Measurements from ENCODE around the gene FASN. TPM values are rescaled to one million over a fixed set of nuclear protein-coding genes. Genes with fewer than 3 reads are reported as not detected.

Gene FASN
- polyA plus RNA-seq, 1 of the 3 experiments (the other 2 are of a cell fraction): 55.1 TPM

- TF ChIP-seq RCOR1 (IDR thresholded peaks at IDR 0.05; ENCODE audit: low read length) (no peak), FOXM1 (IDR thresholded peaks at IDR 0.05; ENCODE audit: low read depth) (no peak), SMC3 (IDR thresholded peaks at IDR 0.05; ENCODE audit: low read depth, low read length) (no peak), RFX5 (IDR thresholded peaks at IDR 0.05; ENCODE audit: low read length) (no peak), TCF12 (IDR thresholded peaks at IDR 0.05) (no peak)
Observed at GRCh38 chr17:82029391-82029790, 68.6 kb downstream of the FASN start (continued).

DNA sequence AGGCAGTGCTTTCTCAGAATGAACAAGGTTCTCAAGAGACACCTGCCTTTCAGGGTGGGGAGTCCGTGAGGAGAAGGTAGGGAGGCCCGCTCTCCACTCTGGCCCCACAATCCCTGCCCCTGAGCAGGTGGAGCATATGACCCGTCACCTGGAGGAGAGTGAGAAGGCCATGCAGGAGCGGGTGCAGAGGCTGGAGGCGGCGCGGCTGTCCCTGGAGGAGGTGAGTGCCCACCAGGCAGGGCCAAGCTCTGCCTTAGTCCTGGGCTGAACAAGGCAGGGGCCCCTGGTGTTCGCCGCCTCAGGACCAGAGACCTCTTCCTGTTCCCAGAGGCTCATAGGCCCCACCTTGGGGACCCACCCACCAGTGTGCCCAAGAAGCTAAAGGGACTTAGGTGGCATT, 69.1 kb downstream of the FASN start:
- peaks cover 20% of the 10 kb centered on the region for H3F3A ChIP-seq (replicated peaks; ENCODE audit: insufficient read depth)
- H3K27ac ChIP-seq (ENCODE audit: low read depth in 2 of 2, low read length in 1 of 2): no peak overlapping the region
- peaks cover 5 to 9% of the 10 kb centered on the region in 2 experiments for H3K36me3 ChIP-seq (replicated peaks in 1 of 2; ENCODE audit: control insufficient read depth in 1 of 2, insufficient read depth in 2 of 2, low read length in 1 of 2)
- no peak overlapping the region for H3K4me3 ChIP-seq (ENCODE audit: low read depth in 2 of 2, low read length in 1 of 2)
- H3K4me2 ChIP-seq: no peak overlapping the region
- H4K20me1 ChIP-seq (ENCODE audit: insufficient read depth): peaks cover 4% of the 10 kb centered on the region; the same call in 1 of the 2 replicates
- WGBS (ENCODE audit: low lambda C conversion rate): 97% methylated on average over 9 of the region's 9 CpGs
- H3K9ac ChIP-seq: no peak overlapping the region
- TF ChIP-seq JUND (IDR thresholded peaks at IDR 0.05): no peak
- TF ChIP-seq RAD21 (IDR thresholded peaks at IDR 0.05; ENCODE audit: low read length): no peak
- no peak for TF ChIP-seq POLR2AphosphoS5 (IDR thresholded peaks at IDR 0.05; ENCODE audit: low read depth, low read length)
- no peak for TF ChIP-seq MAX (IDR thresholded peaks at IDR 0.05; ENCODE audit: low read depth)
- no peak for TF ChIP-seq TAF1 (IDR thresholded peaks at IDR 0.05; ENCODE audit: borderline replicate concordance, low read depth, low read length)
- TF ChIP-seq FOXM1 (IDR thresholded peaks at IDR 0.05; ENCODE audit: low read depth): no peak
- TF ChIP-seq RFX5 (IDR thresholded peaks at IDR 0.05; ENCODE audit: low read length): no peak
- TF ChIP-seq RXRA (IDR thresholded peaks at IDR 0.05; ENCODE audit: borderline replicate concordance, low read depth): no peak
- no peaks in the 10 kb centered on the region for H3K9me2 ChIP-seq
- H3K79me2 ChIP-seq (ENCODE audit: insufficient read depth): peaks cover 5% of the 10 kb centered on the region; the same call in 1 of the 2 replicates
- ChIA-PET POLR2A (interaction anchor here (1.2 to 1.4 kb wide), 2 partner anchors 9 to 206 kb away, joined by 3 read pairs; partner anchors contain the start of gene DCXR), CTCF (interaction anchor here (1.3 to 35.7 kb wide), 22 partner anchors 8 to 207 kb away, joined by 3 to 1216 read pairs (median 16); partner anchors contain the start of genes ASPSCR1, CENPX, DCXR and DUS1L)
- no peak overlapping the region for H2AFZ ChIP-seq (ENCODE audit: low read depth)
- peaks cover 5 to 29% of the 10 kb centered on the region in 2 experiments; a peak in 2 of 4 replicates for H3K4me1 ChIP-seq (ENCODE audit: control insufficient read depth in 1 of 2, insufficient read depth in 2 of 2, low read depth in 1 of 2, low read length in 1 of 2)
- no peak for DNase-seq
- no peaks in the 10 kb centered on the region for H3K9me3 ChIP-seq
- H3K27me3 ChIP-seq (ENCODE audit: insufficient read depth): no peaks in the 10 kb centered on the region

Other genes with a start within 250 kb of the FASN start
- 112 and 165 TPM in 2 replicates for gene P4HB, start 237.7 kb downstream of the FASN start, polyA plus RNA-seq (2012; rRNA removed)
- 184 and 385 TPM in 2 replicates for gene ARHGDIA, start 226.9 kb downstream of the FASN start, polyA plus RNA-seq (2012; rRNA removed)
- gene ALYREF, start 206.7 kb downstream of the FASN start, polyA plus RNA-seq (2012; rRNA removed): 176 and 269 TPM in 2 replicates
- 1,022 and 1,275 TPM in 2 replicates for gene ANAPC11, start 206.5 kb downstream of the FASN start, polyA plus RNA-seq (2012; rRNA removed)
- 0.91 and 2.4 TPM in 2 replicates for gene NPB, start 196.0 kb downstream of the FASN start, polyA plus RNA-seq (2012; rRNA removed)
- 46.2 and 54.1 TPM in 2 replicates for gene PCYT2, start 186.8 kb downstream of the FASN start, polyA plus RNA-seq (2012; rRNA removed)
- gene SIRT7, start 180.1 kb downstream of the FASN start, polyA plus RNA-seq (2012; rRNA removed): 32.6 and 34.1 TPM in 2 replicates
- gene MAFG, start 170.5 kb downstream of the FASN start, polyA plus RNA-seq (2012; rRNA removed): 30.3 and 38.7 TPM in 2 replicates
- 121 and 165 TPM in 2 replicates for gene PYCR1, start 160.9 kb downstream of the FASN start, polyA plus RNA-seq (2012; rRNA removed)
- not detected in 2 replicates for gene MYADML2, start 151.0 kb downstream of the FASN start, polyA plus RNA-seq (2012; rRNA removed)
- gene NOTUM, start 137.0 kb downstream of the FASN start, polyA plus RNA-seq (2012; rRNA removed): 0.33 and 0.36 TPM in 2 replicates
- 27.5 and 36.2 TPM in 2 replicates for gene ASPSCR1, start 120.6 kb downstream of the FASN start, polyA plus RNA-seq (2012; rRNA removed)
- gene CENPX, start 75.4 kb downstream of the FASN start, polyA plus RNA-seq (2012; rRNA removed): 247 and 255 TPM in 2 replicates
- gene LRRC45, start 74.9 kb downstream of the FASN start, polyA plus RNA-seq (2012; rRNA removed): 30.3 and 31.5 TPM in 2 replicates
- 69.9 and 83.6 TPM in 2 replicates for gene RAC3, start 66.6 kb downstream of the FASN start, polyA plus RNA-seq (2012; rRNA removed)
- 153 and 190 TPM in 2 replicates for gene DCXR, start 60.5 kb downstream of the FASN start, polyA plus RNA-seq (2012; rRNA removed)
- 54.4 and 68.6 TPM in 2 replicates for gene RFNG, start 46.4 kb downstream of the FASN start, polyA plus RNA-seq (2012; rRNA removed)
- 264 and 272 TPM in 2 replicates for gene GPS1, start 46.3 kb downstream of the FASN start, polyA plus RNA-seq (2012; rRNA removed)
- 144 and 163 TPM in 2 replicates for gene DUS1L, start 32.4 kb downstream of the FASN start, polyA plus RNA-seq (2012; rRNA removed)
- 68.6 and 82.9 TPM in 2 replicates for gene CCDC57, start 114.6 kb upstream of the FASN start, polyA plus RNA-seq (2012; rRNA removed)
- 68.8 and 70.7 TPM in 2 replicates for gene SLC16A3, start 130.8 kb upstream of the FASN start, polyA plus RNA-seq (2012; rRNA removed)
- 133 and 216 TPM in 2 replicates for gene CSNK1D, start 175.5 kb upstream of the FASN start, polyA plus RNA-seq (2012; rRNA removed)
- 0.07 TPM in 1 of 2 replicates, not detected in the other for gene CD7, start 219.4 kb upstream of the FASN start, polyA plus RNA-seq (2012; rRNA removed)
- gene SECTM1, start 235.5 kb upstream of the FASN start, polyA plus RNA-seq (2012; rRNA removed): 2.1 and 3.8 TPM in 2 replicates